Testis (tissue), 5 donors: ENCODE data around the gene HRG. TPM values are rescaled to one million over a fixed set of nuclear protein-coding genes. Genes with fewer than 3 reads are reported as not detected.
A peak's percentile ranks its signal among the peaks of the same experiment; 100 is the strongest.

ENCODE experiments used
- DNase-seq: peaks from one replicate; pipeline ENCODE4 v3.0.0-alpha.2; 2019
- H3K27ac ChIP-seq, 2 donors: fragments of 200-600 bp; sonication (generic); one replicate each; pipeline ENCODE4 v1.5.1; 2019
- H3K27me3 ChIP-seq: fragments of 200-600 bp; sonication (generic); one replicate; pipeline ENCODE4 v1.5.1; 2019
- H3K36me3 ChIP-seq: fragments of 200-600 bp; sonication (generic); one replicate; pipeline ENCODE4 v1.5.1; 2017; ENCODE audit warnings: low read depth; ENCODE audit errors: missing control alignments
- H3K4me1 ChIP-seq: fragments of 200-600 bp; sonication (generic); one replicate; pipeline ENCODE4 v1.5.1; 2019
- H3K4me3 ChIP-seq, 2 donors: fragments of 200-600 bp; sonication (generic); one replicate each; pipeline ENCODE4 v1.5.1; 2017 to 2019
- H3K9me3 ChIP-seq: fragments of 200-600 bp; sonication (generic); one replicate; pipeline ENCODE4 v1.5.1; 2017
- CTCF ChIP-seq, 3 experiments: fragments of 450-650 bp in 2 of 3; fragments of 200-600 bp in 1 of 3; sonication (generic) in 1 of 3; IDR thresholded peaks; one replicate each; pipeline ENCODE4 v1.5.1; 2016 to 2019; ENCODE audit warnings: antibody characterized with exemption in 3 of 3, mild to moderate bottlenecking in 2 of 3, moderate library complexity in 1 of 3
- POLR2A ChIP-seq: fragments of 450-650 bp; IDR thresholded peaks from one replicate; pipeline ENCODE4 v1.6.1; 2017; ENCODE audit warnings: antibody characterized with exemption, mild to moderate bottlenecking, moderate library complexity
- WGBS, 2 donors: methylation state at CpG; one replicate each; pipeline ENCODE4 v1.1.5; 2018; 5-methylcytosine and 5-hydroxymethylcytosine counted together
- intact Hi-C: fragments of 100-400 bp; cut with DNase I; formaldehyde crosslinking; loops from one replicate; pipeline ENCODE4 v1.15.1; 2023; ENCODE audit warnings: low total_unique reads
- long read RNA-seq, 2 donors: transcript quantifications; one replicate each; lab custom pipeline, GENCODE V29; 2026
- polyA plus RNA-seq: library from polyadenylated mRNA; stranded (reverse); fragments of 350-450 nt; fragmentation: Illumina TruSeq; extraction: RNeasy Lipid Tissue Mini Kit (QIAGEN cat#74804); gene quantifications from one replicate; pipeline ENCODE4 v1.2.3, GENCODE V29; 2014; ENCODE audit warnings: low read depth, low replicate concordance; ENCODE audit not compliant: insufficient read depth
- total RNA-seq, 2 donors: library from RNA; depleted of rRNA; stranded (reverse); fragments of >200 nt; gene quantifications; one replicate each; pipeline ENCODE4 v1.2.3, GENCODE V29; 2016

HRG gene
- total RNA-seq: not detected
- 0.16 TPM for polyA plus RNA-seq
- long read RNA-seq, donor 1: 0 reads
- long read RNA-seq, donor 2: 0 reads

DNA sequence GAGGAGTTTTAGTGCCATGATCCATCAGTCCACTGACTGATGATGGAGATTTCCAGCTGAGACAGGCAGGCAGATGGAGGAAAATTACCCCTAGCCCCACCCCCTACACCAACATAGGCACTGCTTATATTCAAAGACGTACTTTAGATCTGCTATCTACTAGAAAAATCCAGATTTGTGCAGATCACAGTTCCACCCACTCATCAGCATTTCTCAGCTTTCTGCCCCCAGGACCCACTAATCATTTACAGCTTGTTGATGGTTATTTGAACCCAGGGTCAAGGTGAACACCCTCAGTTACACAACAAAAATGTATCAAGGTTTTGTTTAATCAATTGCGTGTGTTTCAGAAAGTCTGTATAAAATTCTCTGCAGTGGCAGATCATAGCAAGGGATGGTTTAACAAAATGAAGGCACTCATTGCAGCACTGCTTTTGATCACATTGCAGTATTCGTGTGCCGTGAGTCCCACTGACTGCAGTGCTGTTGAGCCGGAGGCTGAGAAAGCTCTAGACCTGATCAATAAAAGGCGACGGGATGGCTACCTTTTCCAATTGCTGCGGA lies at the start of gene HRG:
Gene HRG (plus strand): TSS at position 390 of the 564 bp plus-strand sequence. CDS start 18 bp downstream, at position 408.
- 84 to 86% methylated on average over 8 of the region's 8 CpGs for WGBS, 2 donors
- no peaks in the 10 kb centered on the region for H3K4me1 ChIP-seq
- H3K36me3 ChIP-seq: no peaks in the 10 kb centered on the region
- DNase-seq: no peak
- no peaks in the 10 kb centered on the region for H3K9me3 ChIP-seq
- H3K4me3 ChIP-seq: no peak within 1 kb of the TSS
- no peak for TF ChIP-seq POLR2A
- TF ChIP-seq CTCF (IDR thresholded peaks at IDR 0.05): no peak
- no peaks in the 10 kb centered on the region for H3K27me3 ChIP-seq
- H3K27ac ChIP-seq: no peak within 1 kb of the TSS
- intact Hi-C loops: no loop called here

DNA sequence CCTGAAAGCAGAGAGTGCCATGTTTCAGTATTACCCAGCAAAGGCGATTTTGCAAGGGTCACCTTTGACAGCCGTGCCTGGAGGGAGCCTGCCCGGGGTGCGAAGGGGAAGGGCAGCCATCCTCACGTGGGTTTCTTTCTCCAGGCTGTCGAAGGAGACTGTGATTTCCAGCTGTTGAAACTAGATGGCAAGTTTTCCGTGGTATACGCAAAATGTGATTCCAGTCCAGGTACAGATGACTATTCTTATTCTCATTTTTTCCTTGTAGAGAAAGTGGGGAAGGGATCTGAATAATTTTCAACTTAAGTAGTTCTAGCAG lies 49.6 kb upstream of the HRG start:
- Histone ChIP-seq H3K4me3 (no peak overlapping the region), H3K27ac (no peak overlapping the region), H3K36me3 (no peaks in the 10 kb centered on the region), H3K4me1 (no peaks in the 10 kb centered on the region), H3K27me3 (no peaks in the 10 kb centered on the region), H3K9me3 (no peaks in the 10 kb centered on the region)
- DNase-seq: no peak
- no peak for TF ChIP-seq CTCF (IDR thresholded peaks at IDR 0.05)
- no peak for TF ChIP-seq POLR2A
- intact Hi-C loops: loop anchor here (10.0 kb wide), 1 partner anchor 209 kb away; no protein-coding TSS in a partner anchor
- 69 to 81% methylated on average over 8 of the region's 8 CpGs for WGBS, 2 donors

GRCh38 chr3:186617036-186617946 lies 48.5 kb upstream of the HRG start:
- TF ChIP-seq POLR2A (no peak), CTCF (IDR thresholded peaks at IDR 0.05) (peak; percentile 69 to 79 (median 75))
- intact Hi-C loops: loop anchor here (10.0 kb wide), 1 partner anchor 208 kb away; no protein-coding TSS in a partner anchor
- no peaks in the 10 kb centered on the region for H3K9me3 ChIP-seq
- H3K36me3 ChIP-seq: no peaks in the 10 kb centered on the region
- peak; percentile 89 for DNase-seq
- no peaks in the 10 kb centered on the region for H3K4me1 ChIP-seq
- H3K4me3 ChIP-seq: peak overlapping the region in 1 of 2 donors; percentile 20
- 16 to 19% methylated on average over 24 to 31 of the region's 31 CpGs for WGBS, 2 donors
- H3K27ac ChIP-seq: no peak overlapping the region
- H3K27me3 ChIP-seq: no peaks in the 10 kb centered on the region

DNA sequence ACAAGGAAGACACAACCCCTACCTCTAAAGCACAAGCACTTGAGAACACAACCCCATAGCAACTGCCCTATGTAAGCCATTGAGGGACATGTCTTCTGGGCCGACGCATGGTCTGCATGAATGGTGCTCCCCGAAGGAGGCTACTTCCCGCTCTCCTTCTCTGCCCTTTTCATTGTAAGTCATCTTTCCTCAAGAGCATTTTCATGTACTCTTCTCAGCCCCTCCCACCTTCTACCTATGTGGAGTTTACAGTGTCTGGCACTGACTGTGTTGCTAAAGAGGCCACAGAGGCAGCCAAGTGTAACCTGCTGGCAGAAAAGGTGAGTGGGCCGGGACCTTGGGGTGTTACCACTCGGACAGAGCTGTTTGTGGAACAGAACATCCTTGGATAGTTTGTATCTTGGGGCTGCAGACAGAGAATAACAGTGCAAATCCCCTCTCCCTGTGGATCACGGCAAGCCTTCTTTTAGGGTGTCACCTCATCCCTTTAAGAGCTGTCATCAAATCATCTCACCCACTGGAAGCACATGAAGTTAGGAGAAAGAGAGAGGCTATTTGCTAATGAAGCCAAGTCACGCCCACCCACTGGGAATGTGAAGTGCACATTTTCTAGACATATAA lies 47.4 kb upstream of the HRG start:
- TF ChIP-seq POLR2A (no peak), CTCF (IDR thresholded peaks at IDR 0.05) (no peak)
- Histone ChIP-seq H3K4me1 (no peaks in the 10 kb centered on the region), H3K27ac (no peak overlapping the region), H3K27me3 (no peaks in the 10 kb centered on the region), H3K9me3 (no peaks in the 10 kb centered on the region), H3K36me3 (no peaks in the 10 kb centered on the region), H3K4me3 (no peak overlapping the region)
- intact Hi-C loops: loop anchor here (10.0 kb wide), 1 partner anchor 206 kb away; no protein-coding TSS in a partner anchor
- 84 to 87% methylated on average over 8 of the region's 8 CpGs for WGBS, 2 donors
- no peak for DNase-seq
